Right lobe of liver (tissue), 4 donors: ENCODE data around the gene GRIN2A.

Experiments
- CTCF ChIP-seq, 4 donors: fragments of 200-600 bp in 3 of 4; fragments of 450-650 bp in 1 of 4; IDR thresholded peaks; one replicate each; pipeline versions ENCODE4 v1.5.1 to v1.8.0; 2016 to 2022; ENCODE audit warnings: antibody characterized with exemption in 4 of 4, mild to moderate bottlenecking in 2 of 4
- POLR2A ChIP-seq: fragments of 450-650 bp; IDR thresholded peaks from one replicate; pipeline ENCODE4 v1.6.1; 2017; ENCODE audit warnings: antibody characterized with exemption, mild to moderate bottlenecking
- donor health status: DM: no; HTN: no; CAD: no.
- donor health status: DM: no; HTN: no; CAD: no.
- donor health status: DM: no; HTN: yes; CAD: no.

- TF ChIP-seq CTCF (IDR thresholded peaks at IDR 0.05) (no peak), POLR2A (no peak)
These were observed 374.9 kb downstream of the GRIN2A start for GRCh38 chr16:9807302-9807701.
